Hypothalamus (tissue), 51 donors: Measurements from ENCODE around the gene PCDHB12.
"Not testable (repeated sequence)": the region's sequence is repeated elsewhere in the genome, so short reads cannot be mapped to it uniquely, and the experiment has no call there.

Experiments
- DNase-seq, 51 donors: peaks; one replicate each; lab custom pipeline; 2025; lab: John Stamatoyannopoulos, UW

Gene PCDHB12

GRCh38 chr5:141208478-141208877, at the start of gene PCDHB12:
Gene PCDHB12, plus strand, starts transcription at chr5:141208719. Its CDS starts 189 bp downstream, at chr5:141208908.
- DNase-seq = no peak

GRCh38 chr5:141172381-141173204, 35.9 kb upstream of the PCDHB12 start, which contains the start of gene PCDHB7:
Gene PCDHB7, plus strand, starts transcription at chr5:141172644. Its CDS starts 192 bp downstream, at chr5:141172836.
- peak in 7 of 51 donors; percentile 10 to 23 (median 16) for DNase-seq

- not testable (repeated sequence) for DNase-seq
Observed at GRCh38 chr5:141174291-141175104, 34.0 kb upstream of the PCDHB12 start.

- DNase-seq = no peak
Observed at GRCh38 chr5:141175933-141176332, 32.6 kb upstream of the PCDHB12 start.

- not testable (repeated sequence) for DNase-seq
Observed at GRCh38 chr5:141177577-141178191, 30.8 kb upstream of the PCDHB12 start, which contains the start of gene PCDHB8. Gene PCDHB8, plus strand, starts transcription at chr5:141177790. Its CDS starts 245 bp downstream, at chr5:141178035.

GRCh38 chr5:141179371-141179770, 29.1 kb upstream of the PCDHB12 start:
- not testable (repeated sequence) for DNase-seq

- not testable (repeated sequence) for DNase-seq
Observed at GRCh38 chr5:141179876-141180275, 28.6 kb upstream of the PCDHB12 start.

- no peak for DNase-seq
Observed at GRCh38 chr5:141180313-141180712, 28.2 kb upstream of the PCDHB12 start.

GRCh38 chr5:141182248-141182647, 26.3 kb upstream of the PCDHB12 start, which contains the start of gene PCDHB16:
Gene PCDHB16, plus strand, starts transcription at chr5:141182387. Its CDS starts 173 bp downstream, at chr5:141182560.
- peak in 9 of 51 donors; percentile 7 to 58 (median 29) for DNase-seq

GRCh38 chr5:141184117-141184855, 24.2 kb upstream of the PCDHB12 start:
- not testable (repeated sequence) for DNase-seq

- DNase-seq = peak in 1 of 51 donors; percentile 15
Observed at GRCh38 chr5:141186897-141187512, 21.5 kb upstream of the PCDHB12 start, which contains the start of gene PCDHB9. Gene PCDHB9, plus strand, starts transcription at chr5:141187161. Its CDS starts 158 bp downstream, at chr5:141187319.

- DNase-seq = not testable (repeated sequence)
Observed at GRCh38 chr5:141188682-141189081, 19.8 kb upstream of the PCDHB12 start.

GRCh38 chr5:141189131-141189530, 19.4 kb upstream of the PCDHB12 start:
- DNase-seq = not testable (repeated sequence)

- peak in 10 of 51 donors; percentile 3 to 52 (median 18) for DNase-seq
Observed at GRCh38 chr5:141192110-141192725, 16.3 kb upstream of the PCDHB12 start, which contains the start of gene PCDHB10. Gene PCDHB10, plus strand, starts transcription at chr5:141192353. Its CDS starts 200 bp downstream, at chr5:141192553.

- not testable (repeated sequence) for DNase-seq
Observed at GRCh38 chr5:141194332-141194731, 14.2 kb upstream of the PCDHB12 start.

- no peak for DNase-seq
Observed at GRCh38 chr5:141196363-141196762, 12.2 kb upstream of the PCDHB12 start.

GRCh38 chr5:141199359-141200235, 8.9 kb upstream of the PCDHB12 start, which contains the start of gene PCDHB11:
Gene PCDHB11, plus strand, starts transcription at chr5:141199627. Its CDS starts 148 bp downstream, at chr5:141199775.
- no peak for DNase-seq
